Liver (tissue), 3 donors: ENCODE data around the gene MGAT5.

Source experiments
- CTCF ChIP-seq: fragments of 150-350 bp; IDR thresholded peaks from 2 replicates; pipeline ENCODE4 v1.5.1; 2017; ENCODE audit warnings: improper control_type of control experiment, low read depth, low read length; ENCODE audit not compliant: missing input control
- EGR1 ChIP-seq, 2 donors: IDR thresholded peaks; 2 replicates each; pipeline ENCODE4 v1.6.1; 2016 to 2018; ENCODE audit warnings: antibody characterized with exemption in 2 of 2, low read depth in 2 of 2
- FOXA1 ChIP-seq: IDR thresholded peaks from 2 replicates; pipeline ENCODE4 v1.6.1; 2016; ENCODE audit warnings: antibody characterized with exemption
- GABPA ChIP-seq, 2 donors: IDR thresholded peaks in 1 of 2; conservative IDR thresholded peaks in 1 of 2; 2 replicates each; pipeline ENCODE4 v1.6.1; 2016; ENCODE audit warnings: antibody characterized with exemption in 2 of 2, mild to moderate bottlenecking in 1 of 2, moderate library complexity in 1 of 2
- HNF4G ChIP-seq: IDR thresholded peaks from 2 replicates; pipeline ENCODE4 v1.6.1; 2016; ENCODE audit warnings: antibody characterized with exemption
- JUND ChIP-seq, 2 donors: IDR thresholded peaks; 2 replicates each; pipeline ENCODE4 v1.6.1; 2016; ENCODE audit warnings: antibody characterized with exemption in 2 of 2
- MAX ChIP-seq: IDR thresholded peaks from 2 replicates; pipeline ENCODE4 v1.6.1; 2016; ENCODE audit warnings: antibody characterized with exemption
- RAD21 ChIP-seq, 2 donors: IDR thresholded peaks; 2 replicates each; pipeline ENCODE4 v1.6.1; 2016; ENCODE audit warnings: antibody characterized with exemption in 2 of 2, mild to moderate bottlenecking in 2 of 2
- REST ChIP-seq: IDR thresholded peaks from 2 replicates; pipeline ENCODE4 v1.6.1; 2016; ENCODE audit warnings: antibody characterized with exemption, mild to moderate bottlenecking
- SP1 ChIP-seq: IDR thresholded peaks from 2 replicates; pipeline ENCODE4 v1.6.1; 2018; ENCODE audit warnings: antibody characterized with exemption, mild to moderate bottlenecking
- TAF1 ChIP-seq: conservative IDR thresholded peaks from 2 replicates; pipeline ENCODE4 v1.6.1; 2016; ENCODE audit warnings: antibody characterized with exemption, mild to moderate bottlenecking
- ZBTB33 ChIP-seq: IDR thresholded peaks from 2 replicates; pipeline ENCODE4 v1.6.1; 2016; ENCODE audit warnings: antibody characterized with exemption
- donor health status: healthy.
- donor health status: healthy.

- TF ChIP-seq REST (no peak), CTCF (no peak), EGR1 (IDR thresholded peaks at IDR 0.05; ENCODE audit: low read depth in 2 of 2) (no peak), RAD21 (IDR thresholded peaks at IDR 0.05) (no peak), ZBTB33 (no peak), GABPA (IDR thresholded peaks at IDR 0.05 in 1 of 2, conservative IDR thresholded peaks at IDR 0.05 in 1 of 2) (no peak), TAF1 (no peak), MAX (no peak), HNF4G (no peak), SP1 (no peak), JUND (IDR thresholded peaks at IDR 0.05) (no peak), FOXA1 (no peak)
Measured at GRCh38 chr2:134271758-134272157, 17.9 kb downstream of the MGAT5 start.
